HG02759 (cell line): Measurements from ENCODE around the gene COL4A1.

Experiments used
- ATAC-seq: cut with Tn5 transposase; IDR thresholded peaks from one replicate; pipeline ENCODE4 v1.9.1; 2021; ENCODE audit warnings: mild to moderate bottlenecking, moderate library complexity; ENCODE audit not compliant: unreplicated experiment

Gene COL4A1

DNA sequence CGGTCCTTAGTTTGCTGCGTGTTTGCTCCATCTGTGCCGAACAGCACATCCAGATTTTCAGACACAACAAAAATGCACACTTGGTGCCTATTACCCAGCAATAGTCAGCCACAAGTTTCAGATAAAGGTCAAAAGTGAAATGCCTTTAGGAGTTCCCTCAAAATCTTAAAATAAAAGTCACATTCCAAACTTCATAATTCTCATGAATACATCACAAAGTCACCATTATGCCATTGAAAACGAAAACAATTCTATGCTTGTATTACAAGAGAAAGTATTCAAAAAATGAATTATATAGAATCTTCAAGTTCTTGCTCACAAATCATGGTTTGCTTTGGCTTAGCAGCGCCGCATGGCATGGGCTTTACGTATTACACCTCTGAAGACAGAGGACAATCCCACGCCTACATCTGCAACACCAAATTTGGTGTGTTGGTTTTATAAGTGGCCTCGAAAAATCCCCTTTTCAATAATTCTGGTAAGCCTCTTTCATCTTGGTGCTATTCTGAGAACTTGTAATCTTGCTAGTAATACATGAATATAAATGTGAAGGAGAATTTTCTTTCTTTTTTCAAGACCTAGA lies 26.6 kb downstream of the COL4A1 start:
- ATAC-seq = no peak

DNA sequence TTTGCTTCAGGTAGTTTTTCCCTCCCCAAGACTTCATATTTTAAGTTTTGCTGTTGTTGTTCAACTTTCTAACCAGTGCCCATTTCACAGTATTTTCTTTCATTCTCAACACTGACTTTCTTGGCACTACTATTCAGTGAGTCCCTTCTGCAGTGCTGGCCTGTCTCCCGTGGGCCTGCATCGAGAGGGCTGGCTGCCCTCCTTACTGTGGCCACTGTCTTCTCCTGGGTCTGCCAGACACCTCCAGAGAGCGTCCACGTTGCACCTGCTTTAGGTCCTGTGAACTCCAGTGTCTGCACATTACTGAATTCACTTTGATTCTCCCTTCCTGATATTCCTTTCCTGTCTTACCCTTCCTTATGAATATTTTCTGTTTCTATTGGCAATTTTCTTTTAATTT lies 27.3 kb downstream of the COL4A1 start:
- ATAC-seq = no peak

DNA sequence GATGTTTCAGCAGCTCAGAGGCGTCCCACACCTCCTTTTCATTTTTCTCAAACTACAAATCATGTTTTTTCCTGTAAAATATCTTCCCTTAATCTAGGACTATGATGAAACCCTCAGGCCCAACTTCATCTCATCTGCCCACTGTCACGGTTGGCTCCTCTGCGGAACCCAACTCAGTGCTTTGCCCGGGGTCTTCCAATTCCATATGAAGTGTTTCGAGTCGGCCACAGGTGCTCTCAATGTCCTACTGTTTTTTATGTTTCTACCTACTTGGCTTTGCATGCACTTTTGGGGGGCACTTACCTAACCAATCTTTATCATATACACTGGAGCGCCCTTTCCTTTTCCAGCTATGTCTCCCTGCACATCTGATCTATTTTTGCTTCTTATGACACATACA lies 28.1 kb downstream of the COL4A1 start:
- no peak for ATAC-seq

GRCh38 chr13:110277357-110277975 lies 29.5 kb downstream of the COL4A1 start:
- no peak for ATAC-seq

DNA sequence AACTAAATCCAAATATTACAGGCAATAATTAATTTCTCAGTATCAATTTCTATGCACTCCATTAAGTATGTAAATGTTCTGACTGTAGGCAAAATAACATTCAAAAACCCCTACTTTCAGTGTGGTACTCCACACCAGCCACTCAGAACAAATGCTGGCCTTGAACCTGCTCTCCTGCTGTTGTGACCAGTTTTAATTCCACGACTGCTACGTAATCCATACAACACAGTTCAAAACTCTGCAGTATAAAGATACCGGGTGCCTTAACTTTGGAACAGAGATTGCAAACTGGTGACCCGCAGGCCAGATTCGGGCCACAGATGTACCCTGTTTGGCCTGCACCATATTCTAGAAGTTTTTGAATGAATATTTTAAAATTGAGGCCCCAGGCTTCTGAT lies 30.4 kb downstream of the COL4A1 start:
- no peak for ATAC-seq

- ATAC-seq = no peak
Measured at GRCh38 chr13:110275931-110276552, 30.9 kb downstream of the COL4A1 start.

DNA sequence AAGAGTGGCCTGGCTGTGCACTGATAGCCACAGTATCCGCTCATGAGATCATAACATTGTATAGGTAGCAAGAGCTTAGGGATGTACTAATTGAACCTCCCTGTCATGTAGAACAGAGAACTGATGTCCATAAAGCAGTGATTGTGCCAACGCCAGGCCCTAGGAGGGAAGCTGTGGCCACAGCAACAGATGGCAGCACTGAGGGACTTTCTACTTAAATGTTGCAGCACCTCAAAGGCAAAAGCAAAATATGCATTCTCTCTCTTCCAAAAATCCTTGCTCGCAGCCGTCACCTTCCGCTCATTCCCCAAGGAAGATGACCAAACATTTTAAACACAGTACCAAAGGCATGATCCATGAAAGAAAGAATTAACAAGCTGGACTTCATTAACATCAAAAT lies 32.3 kb downstream of the COL4A1 start:
- ATAC-seq = no peak

GRCh38 chr13:110273254-110273653 lies 33.7 kb downstream of the COL4A1 start:
- no peak for ATAC-seq

- no peak for ATAC-seq
Measured at GRCh38 chr13:110272651-110273050, 34.3 kb downstream of the COL4A1 start.

DNA sequence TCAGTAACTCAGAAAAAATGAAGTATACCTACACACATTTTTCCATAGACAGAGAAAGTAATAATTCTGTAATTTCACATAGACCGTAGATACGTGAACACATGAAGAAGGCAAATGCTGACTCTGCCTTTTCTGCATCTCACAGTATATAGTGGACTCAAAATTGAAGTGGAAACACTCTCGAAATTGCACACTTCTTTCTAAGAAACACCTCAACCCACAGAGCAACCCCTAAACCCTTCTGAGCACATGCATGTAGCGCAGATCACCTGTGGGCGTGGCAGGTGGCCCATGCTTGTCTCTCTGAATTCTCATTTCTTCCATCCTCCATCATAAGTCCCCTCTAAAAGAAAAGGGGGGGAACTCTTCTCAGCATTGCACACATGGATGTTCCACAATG lies 34.7 kb downstream of the COL4A1 start:
- no peak for ATAC-seq

DNA sequence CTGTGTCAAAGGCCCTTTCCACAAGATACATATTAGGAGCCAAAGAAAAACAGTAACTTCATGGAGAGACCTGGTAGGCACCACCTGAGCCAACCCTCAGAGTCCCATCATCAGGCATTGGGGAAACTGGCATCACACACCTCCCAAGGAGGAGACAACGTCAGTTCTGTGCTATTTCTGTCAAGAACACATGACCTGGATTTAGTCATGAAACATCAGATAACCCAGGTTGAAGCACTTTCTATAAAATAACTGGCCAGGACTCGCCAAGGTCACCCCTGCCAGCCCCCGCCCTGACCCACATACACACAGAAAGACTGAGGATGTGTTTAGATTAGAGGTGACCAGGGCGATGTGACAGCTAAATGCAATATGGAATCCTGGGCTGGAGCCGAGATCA lies 35.6 kb downstream of the COL4A1 start:
- ATAC-seq = no peak

DNA sequence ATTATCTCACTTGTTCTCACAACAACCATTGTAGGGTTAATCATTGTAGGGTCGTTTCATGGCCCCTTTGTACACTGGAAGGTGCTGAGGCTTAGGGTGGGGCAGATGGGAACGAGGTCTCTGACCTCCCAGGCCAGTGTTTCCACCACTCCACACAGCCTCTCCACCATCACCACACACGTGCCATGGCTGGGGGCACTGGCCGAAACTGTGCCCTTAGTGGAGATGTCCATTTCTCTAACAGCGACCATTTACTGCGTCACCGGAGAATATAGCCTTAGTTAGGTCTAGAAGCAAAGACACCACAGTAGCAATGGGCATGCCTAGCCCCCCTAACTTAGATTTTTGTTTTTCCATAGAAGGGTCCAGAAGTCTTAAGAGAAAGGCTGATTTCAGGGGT lies 36.5 kb downstream of the COL4A1 start:
- no peak for ATAC-seq

DNA sequence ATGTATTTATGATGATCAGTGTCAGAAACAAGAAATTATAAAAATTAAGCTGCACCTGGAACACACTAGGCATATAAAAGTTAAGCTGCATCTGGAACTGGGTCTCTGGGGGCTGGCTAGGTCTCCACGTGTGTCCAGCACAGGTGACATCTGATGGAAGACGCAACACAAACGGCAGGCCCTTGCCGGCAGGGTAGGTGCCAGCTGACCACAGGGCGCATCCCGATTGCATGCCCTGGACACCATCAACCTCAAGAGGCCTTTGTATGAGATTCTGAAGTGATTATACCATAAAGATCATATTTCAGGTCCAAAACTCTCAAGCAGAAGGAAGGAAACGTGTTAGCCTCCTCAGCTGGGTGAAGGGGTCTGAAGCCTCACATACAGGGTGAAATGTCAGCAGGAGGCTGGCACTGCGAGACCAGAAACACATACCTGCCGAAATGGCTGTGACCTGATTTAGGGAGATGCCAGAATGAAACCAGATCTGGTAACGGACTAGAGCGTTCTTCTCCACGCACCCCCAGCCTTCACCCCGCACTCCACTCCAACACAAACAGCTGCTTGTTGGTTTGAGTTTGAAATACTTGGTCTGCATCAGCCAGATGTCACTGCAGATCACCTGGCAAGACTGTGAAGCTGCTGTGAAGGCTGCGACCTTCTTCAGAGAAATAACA lies 37.3 kb downstream of the COL4A1 start:
- no peak for ATAC-seq

DNA sequence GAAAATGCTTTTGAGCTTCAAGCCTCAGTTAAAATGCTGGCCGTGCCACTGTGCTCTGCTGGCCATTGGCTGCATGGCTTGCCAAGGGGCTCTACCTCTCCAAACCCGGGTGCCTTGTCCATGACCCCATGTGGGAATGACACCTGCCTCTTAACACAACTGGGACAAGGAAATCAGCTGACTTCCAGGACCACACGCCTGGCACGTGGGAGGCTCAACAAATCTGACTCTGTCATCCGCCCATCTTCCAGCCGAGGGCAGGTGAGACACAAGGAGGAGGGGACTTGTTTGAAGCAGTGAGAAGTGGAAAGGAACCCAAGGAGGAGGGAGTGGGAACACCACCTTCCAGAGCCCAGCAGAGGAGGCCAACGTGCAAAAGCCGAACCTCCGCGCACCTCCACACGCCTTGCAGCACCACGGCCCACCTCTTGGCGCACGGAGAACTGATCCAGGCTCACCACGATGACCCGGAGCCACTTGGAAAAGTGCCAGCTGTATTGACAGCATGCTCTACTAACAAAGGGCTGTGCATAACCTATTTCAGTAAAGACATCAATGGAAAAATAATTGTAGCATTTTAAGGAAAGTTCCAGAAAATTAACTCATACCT lies 38.3 kb downstream of the COL4A1 start:
- no peak for ATAC-seq

- ATAC-seq = no peak
Measured at GRCh38 chr13:110268061-110268460, 38.9 kb downstream of the COL4A1 start.

DNA sequence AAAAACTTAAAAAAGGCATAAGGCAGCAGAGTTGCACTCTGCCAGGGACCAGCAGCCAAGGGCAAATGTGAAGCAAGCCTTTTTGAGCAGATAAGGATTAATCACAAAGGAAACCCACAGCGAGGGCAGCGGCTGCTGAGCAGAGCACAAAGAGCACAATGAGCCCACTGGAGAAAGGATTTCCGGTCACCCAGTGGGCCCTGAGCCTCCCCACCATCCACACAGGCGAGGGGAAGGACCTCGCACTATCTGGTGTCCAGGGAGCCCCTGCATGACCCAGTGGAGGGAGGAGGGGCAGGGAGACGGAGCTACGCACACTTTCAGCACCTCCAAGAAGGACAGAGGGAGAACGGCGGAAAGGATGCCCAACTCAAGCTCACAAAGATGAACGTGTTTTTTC lies 40.0 kb downstream of the COL4A1 start:
- ATAC-seq = no peak

GRCh38 chr13:110266431-110266809 lies 40.5 kb downstream of the COL4A1 start:
- no peak for ATAC-seq

DNA sequence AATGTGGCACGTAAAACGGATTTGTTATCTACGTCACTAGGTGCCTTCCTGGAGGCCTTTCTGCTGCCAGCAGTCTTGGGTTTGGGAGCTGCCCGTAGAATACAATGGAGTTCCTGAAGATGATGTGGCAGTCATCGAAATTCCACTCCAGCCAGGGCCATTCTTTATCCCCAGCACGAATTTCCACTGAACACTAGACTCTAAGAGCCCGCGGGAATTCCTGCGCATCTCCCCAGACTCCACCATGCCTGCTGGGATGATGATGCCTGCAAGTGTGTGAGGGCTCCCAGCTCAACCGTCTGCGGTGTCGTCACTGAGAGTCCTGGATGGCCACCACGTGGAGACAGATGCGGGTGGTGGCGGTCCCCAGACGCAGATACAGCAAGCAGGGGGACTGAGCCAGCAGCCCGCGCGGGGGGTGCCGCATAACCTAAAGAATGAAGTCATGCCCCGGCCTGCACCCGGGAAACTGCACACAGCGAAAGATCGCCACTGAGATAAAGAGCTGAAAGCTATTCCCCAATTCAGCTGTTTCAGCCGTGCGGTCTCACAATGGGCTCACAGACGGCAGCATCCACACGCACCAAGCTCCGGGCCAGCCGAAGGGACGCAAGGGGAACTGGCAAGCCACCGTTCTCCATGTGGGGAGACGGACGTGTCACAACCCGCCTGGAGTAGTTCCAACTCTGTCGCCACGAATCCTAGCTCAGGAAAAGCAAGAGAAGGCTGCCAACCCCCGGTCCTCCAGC lies 41.1 kb downstream of the COL4A1 start:
- no peak for ATAC-seq

- no peak for ATAC-seq
Measured at GRCh38 chr13:110265341-110265681, 41.6 kb downstream of the COL4A1 start.

- ATAC-seq = no peak
Measured at GRCh38 chr13:110264685-110265275, 42.2 kb downstream of the COL4A1 start.

DNA sequence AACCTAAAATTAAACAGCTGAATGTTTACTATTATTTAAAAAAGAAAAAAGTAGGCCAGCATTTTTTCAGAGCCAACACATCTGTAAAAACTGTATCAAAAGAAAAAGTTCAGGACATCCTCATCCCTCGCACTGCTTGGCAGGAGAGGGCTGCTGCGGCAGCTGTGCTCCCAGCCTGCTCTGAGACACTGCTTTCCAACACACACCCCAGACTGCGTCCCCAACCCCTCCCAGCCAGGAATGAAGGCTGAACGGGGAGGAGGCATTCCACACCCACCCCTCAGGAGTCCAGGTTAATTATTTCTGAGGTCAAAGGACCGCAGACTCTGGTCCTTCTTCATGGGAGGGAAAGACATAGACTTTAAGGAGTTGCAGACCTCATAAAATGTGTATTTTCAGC lies 43.1 kb downstream of the COL4A1 start:
- ATAC-seq = no peak
